HG02763 (cell line): ENCODE data around the gene DHH.
A peak's percentile ranks its signal among the peaks of the same experiment; 100 is the strongest.

Source experiments
- ATAC-seq: cut with Tn5 transposase; IDR thresholded peaks from one replicate; pipeline ENCODE4 v1.9.1; 2021; ENCODE audit warnings: mild to moderate bottlenecking, moderate library complexity; ENCODE audit not compliant: unreplicated experiment

The DHH gene

GRCh38 chr12:49109641-49110463, 15.3 kb upstream of the DHH start:
- ATAC-seq: no peak

- no peak for ATAC-seq
Measured at GRCh38 chr12:49108958-49109404, 14.4 kb upstream of the DHH start.

DNA sequence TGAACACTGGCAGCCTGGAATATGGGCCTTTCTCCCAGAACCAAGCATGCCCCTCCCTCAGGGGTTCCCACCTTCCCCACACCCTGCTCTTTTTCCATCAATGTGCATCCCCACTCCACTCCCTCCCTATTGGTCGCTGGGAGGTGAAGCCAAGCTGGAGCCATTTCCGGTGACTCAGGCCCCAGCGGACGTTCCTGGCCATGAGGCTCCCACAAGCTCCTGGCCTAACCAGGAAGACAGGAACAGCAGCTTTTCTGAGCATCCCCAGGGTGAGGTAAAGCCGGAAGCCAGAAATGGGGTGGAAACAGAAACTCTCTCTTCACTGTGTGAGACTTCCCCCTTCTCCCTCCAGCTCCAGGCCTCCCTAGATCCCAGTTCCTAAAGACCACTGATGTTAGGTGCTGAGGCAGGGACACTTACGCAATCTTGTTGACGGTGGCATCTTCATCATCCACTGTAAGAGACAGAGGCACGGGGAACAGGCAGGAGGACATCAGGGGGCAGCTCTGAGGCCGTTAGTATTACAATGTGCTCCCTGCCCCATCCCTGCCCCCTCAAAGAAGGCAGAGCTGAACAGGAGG, 11.0 kb upstream of the DHH start:
- ATAC-seq: no peak

DNA sequence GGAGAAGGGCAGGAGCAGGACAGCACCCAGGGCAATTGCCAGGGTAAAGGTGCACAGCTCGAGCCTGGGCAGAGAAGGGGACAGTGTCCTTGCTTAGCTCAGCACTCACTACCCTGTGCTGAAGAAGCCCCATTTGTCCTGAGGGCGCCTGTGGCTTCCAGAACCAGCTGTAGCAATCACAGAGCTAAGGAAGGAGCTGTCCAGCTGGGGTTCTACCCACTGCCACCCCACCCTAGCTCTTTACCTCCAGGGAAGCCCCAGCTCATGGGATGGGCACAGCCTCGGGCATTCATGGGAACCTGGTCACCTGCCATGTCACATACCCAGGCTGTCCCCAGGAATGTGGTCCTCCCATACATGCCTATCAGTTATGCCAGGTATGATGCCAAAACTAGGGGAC, 10.2 kb upstream of the DHH start:
- no peak for ATAC-seq

DNA sequence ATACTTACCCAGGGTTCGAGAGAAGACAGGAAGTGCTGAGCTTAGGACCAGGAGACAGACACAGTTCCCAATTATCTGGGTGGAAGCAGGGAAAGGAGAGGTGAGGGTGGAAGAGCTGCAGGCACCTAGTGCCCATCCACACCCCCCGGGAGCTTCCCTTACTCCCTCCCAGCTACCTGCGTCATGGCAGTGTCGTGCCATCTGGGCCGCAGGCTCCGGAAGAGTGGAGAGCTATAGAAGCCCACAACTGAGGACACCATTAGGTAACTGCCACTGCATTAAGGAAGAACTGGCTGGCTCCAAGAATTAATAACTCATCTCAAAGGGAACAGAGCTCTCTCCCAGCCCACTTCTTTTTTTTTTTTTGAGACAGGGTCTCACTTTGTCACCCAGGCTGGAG, 5.8 kb upstream of the DHH start:
- no peak for ATAC-seq

GRCh38 chr12:49098703-49099102, 4.1 kb upstream of the DHH start:
- no peak for ATAC-seq

DNA sequence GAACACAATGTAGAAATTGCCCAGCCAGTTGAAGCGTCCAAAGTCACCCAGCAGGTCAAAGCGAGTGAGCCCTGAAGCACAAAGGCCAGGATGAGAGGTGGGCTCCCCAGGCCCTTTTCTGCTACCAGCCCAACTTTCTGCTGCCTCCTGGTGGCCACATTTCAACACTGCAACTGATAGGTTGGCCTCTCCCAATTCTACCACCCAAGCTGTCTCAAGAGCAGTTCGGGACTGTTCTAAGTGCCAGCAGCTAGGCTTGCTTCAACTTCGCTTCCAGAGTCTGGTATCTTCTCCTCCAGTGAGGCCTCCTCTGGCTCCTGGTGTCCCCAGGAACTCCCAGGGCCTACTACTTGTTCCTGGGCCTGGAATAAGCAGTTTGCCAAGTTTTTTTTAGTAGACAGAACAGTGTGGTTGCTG, 3.4 kb upstream of the DHH start:
- no peak for ATAC-seq

- no peak for ATAC-seq
Measured at GRCh38 chr12:49097381-49097780, 2.8 kb upstream of the DHH start.

DNA sequence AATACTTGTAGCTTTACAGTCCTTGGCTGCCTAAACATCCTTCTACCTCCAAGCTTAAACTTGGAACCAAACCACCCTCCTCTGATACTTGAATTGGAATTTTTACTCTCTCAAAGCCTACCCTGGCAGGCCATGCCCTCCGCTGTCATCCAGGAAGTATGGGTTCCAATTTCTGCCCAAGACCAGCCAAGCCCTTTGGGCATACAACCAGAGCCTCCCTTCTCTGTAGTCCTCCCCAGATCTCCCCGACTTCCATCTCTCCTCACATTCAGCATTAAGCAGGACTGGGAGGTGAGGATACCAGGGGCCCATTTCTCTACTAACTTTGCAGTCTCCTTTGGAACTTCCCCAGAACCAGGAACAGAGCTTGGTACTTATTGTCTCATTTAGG, 369 bp upstream of the DHH start:
- no peak for ATAC-seq

GRCh38 chr12:49093792-49094159, 825 bp downstream of the DHH start:
- no peak for ATAC-seq

DNA sequence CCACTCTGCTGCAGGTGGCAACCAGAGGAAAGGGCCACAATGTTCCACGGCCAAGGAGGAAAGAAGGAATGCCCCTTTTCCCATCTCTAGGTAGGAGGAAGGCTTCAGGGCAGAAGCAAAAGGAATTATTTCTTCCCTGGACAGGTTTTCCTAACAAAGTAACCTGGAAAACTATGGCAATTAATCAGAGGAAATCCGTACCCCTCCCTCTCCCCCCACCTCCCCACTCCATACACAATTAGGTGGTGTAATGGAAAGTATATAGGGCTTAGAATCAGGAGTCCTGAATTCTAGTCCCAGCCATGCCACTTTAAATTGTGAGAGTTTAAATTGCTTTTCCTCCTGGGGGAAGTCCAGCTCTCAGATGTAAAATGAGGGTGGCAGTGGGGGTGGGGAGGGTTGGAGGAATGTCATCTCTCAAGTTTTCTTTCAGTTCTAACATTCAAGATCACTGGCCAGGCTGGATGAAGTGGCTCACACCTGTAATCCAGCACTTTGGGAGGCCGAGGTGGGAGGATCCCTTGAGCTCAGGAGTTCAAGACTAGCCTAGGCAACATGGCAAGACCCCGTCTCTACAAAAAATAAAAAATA, 1.7 kb downstream of the DHH start:
- no peak for ATAC-seq

DNA sequence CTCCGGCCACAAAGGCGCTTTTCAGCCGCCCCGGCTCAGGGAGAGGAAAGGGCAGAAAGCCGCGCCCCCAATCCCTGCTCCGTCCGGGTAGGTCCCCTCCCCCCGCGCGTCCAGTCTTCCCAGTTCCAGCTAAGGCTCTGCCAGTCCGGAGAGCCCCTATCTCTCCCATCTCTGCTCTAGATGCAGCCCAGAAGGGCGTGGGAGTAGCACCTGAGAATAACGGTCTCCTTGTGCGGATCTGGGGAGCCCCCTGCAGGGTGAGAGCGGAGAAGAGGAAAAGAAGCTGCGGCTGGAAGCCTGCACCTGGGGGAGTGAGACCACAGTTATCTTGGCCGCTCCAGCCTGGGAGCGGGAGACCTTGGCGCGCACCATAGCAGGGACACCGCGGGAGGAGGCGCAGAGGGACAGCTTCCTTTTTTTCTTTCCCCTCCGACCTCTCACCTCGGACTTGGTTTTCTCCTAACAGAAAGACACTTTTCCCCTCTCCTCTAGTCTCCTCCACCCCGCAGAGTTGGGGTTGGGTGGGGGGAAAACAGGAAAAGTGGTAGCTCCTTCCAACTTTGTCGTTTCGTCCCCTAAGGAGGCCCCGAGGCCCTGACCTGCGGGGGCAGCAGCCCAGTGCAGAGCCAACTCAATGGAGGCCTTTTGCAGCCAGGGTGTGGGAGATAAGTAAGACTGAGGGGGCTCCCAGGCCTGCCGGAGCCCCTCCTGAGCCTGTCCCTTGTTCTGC, 2.4 kb downstream of the DHH start:
- ATAC-seq: no peak

DNA sequence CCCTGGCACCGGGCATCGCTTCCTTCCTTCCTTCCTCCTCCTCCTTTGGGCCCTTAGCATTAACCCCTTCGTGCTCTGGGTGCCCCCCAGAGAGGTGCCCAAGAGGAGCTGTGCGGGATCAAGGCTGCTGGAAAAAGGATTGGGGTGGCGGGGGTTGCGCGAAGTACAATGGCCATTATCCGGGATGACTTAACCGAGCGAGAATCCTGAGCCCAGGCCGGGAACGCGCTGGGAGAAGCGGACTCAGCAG, 2.8 kb downstream of the DHH start:
- ATAC-seq: no peak

GRCh38 chr12:49091056-49091835, 3.4 kb downstream of the DHH start:
- no peak for ATAC-seq

DNA sequence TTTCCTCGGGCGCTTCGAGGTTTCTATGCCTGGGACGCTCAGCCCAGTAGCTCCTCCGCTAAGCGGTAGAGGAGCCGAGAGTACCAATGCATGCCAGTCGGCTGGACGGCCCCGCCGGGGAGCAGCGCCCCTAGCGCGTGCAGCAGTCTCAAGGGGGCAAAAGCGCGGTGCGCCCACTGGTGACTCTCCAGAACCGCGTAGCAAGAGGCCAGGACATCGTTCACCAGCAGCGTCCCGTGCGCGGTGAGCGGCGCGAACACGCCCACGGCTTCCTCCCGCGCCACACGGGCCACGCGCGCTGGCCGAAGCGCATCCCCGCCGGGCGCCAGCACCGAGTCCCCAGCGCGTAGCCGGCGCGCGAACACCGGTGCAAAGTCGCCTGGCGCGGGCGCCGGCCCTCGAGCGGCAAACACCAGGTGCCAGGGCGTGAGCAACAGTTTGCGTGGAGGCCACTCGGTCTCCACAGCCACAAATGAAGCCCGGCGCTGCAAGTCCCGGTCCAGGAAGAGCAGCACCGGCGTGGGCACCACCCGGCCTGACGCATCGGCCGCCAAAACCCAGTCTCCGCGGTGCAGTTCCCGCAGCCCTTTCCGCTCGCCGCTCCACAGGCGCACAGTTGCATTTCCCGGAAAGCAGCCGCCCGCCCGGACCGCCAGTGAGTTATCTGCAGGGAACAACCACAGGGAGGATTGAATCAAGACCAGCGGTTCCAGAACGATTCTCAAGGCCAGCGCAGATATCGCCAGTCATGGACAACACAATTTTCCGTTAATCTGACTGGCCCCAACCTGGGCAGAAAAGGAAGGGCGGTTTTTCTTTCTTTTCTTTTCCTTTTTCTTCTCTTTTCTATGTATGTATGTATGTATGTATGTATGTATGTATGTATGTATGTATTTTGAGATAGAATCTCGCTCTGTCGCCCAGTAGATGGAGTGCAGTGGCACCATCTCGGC, 4.5 kb downstream of the DHH start:
- ATAC-seq: no peak

- no peak for ATAC-seq
Measured at GRCh38 chr12:49088932-49089330, 5.7 kb downstream of the DHH start.

GRCh38 chr12:49088150-49088931, 6.3 kb downstream of the DHH start:
- peak; percentile 86 for ATAC-seq

GRCh38 chr12:49086116-49086515, 8.5 kb downstream of the DHH start:
- ATAC-seq: no peak

DNA sequence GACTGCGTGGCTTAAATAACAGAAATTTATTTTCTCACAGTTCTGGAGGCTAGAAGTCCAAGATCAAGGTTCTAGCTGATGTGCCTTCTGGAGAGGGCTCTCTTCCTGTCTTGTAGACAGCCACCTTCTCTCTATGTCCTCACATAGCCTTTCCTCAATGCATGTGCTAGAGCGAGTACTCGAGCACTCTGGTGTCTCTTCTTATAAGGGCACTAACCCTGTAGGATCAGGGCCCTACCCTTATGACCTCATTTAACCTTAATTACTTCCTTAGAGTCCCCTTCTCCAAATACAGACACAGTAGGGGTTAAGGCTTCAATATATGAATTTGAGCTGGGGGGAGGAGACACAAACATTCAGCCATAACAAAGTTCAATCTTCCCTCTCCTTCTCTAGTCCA, 10.2 kb downstream of the DHH start:
- ATAC-seq: no peak
